ENCODE results near the gene UBE2Q1. TPM values are rescaled to one million over a fixed set of nuclear protein-coding genes. Genes with fewer than 3 reads are reported as not detected.

The UBE2Q1 gene
- total and polyA plus RNA-seq, 4 donors: 8.2 to 22.0 (median 14.2) TPM

DNA sequence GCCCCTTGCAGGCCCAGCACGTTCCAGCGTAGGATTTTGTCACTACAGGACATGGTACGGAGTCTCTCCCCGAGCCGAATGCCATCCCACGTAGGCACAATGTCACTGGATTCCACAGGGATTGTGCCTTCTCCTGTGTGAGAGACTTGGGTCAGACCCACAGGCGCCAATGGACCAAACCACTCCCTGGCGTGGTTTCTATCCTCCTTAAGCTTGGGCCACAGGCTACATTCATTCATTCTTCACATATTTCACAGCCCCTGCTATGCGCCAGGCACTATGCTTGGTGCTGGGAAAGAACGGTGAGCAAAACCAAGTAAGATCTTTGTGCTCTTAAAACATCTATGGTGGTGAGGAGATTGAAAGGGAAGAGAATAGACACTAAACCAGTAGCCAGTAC is 27.8 kb upstream of the UBE2Q1 start:
- H3K27ac ChIP-seq (ENCODE audit: low read depth in 1 of 2, low read length in 2 of 2): no peak overlapping the region
- DNase-seq (ENCODE audit: low spot score): no peak
- H3K36me3 ChIP-seq (ENCODE audit: control insufficient read depth in 4 of 4, insufficient read depth in 3 of 4, low read depth in 1 of 4, low read length in 3 of 4): peaks cover 37 to 98% (median 92%) of the 10 kb centered on the region in 4 donors
- TF ChIP-seq ZBTB33 (IDR thresholded peaks at IDR 0.05): no peak
- no peak for TF ChIP-seq HNF4G (IDR thresholded peaks at IDR 0.05)
- no peak for TF ChIP-seq MAX (IDR thresholded peaks at IDR 0.05)
- TF ChIP-seq ATF3 (IDR thresholded peaks at IDR 0.05): no peak
- no peak for TF ChIP-seq JUND (IDR thresholded peaks at IDR 0.05)
- TF ChIP-seq TAF1 (conservative IDR thresholded peaks at IDR 0.05): no peak
- TF ChIP-seq NR2F2 (IDR thresholded peaks at IDR 0.05): no peak
- TF ChIP-seq CTCF (IDR thresholded peaks at IDR 0.05; ENCODE audit: low read depth, low read length, missing input control): no peak
- no peak for TF ChIP-seq HNF4A (conservative IDR thresholded peaks at IDR 0.05)
- no peak for TF ChIP-seq REST (IDR thresholded peaks at IDR 0.05)
- no peak for TF ChIP-seq RXRA (IDR thresholded peaks at IDR 0.05)
- TF ChIP-seq YY1 (IDR thresholded peaks at IDR 0.05): no peak
- TF ChIP-seq EGR1 (IDR thresholded peaks at IDR 0.05; ENCODE audit: low read depth in 2 of 2): no peak
- TF ChIP-seq SP1 (IDR thresholded peaks at IDR 0.05): no peak
- no peak for TF ChIP-seq FOXA2 (IDR thresholded peaks at IDR 0.05)
- TF ChIP-seq GABPA (IDR thresholded peaks at IDR 0.05 in 1 of 2, conservative IDR thresholded peaks at IDR 0.05 in 1 of 2): no peak
- H3K4me3 ChIP-seq (ENCODE audit: low read depth in 1 of 3, low read length in 3 of 3): no peak overlapping the region
- no peaks in the 10 kb centered on the region for H3K4me1 ChIP-seq (ENCODE audit: control insufficient read depth in 4 of 4, insufficient read depth in 4 of 4, low read length in 3 of 4)
- WGBS: 93% methylated on average over 10 of the region's 10 CpGs
- H3K9ac ChIP-seq (ENCODE audit: low read depth in 1 of 2, low read length in 2 of 2): no peak overlapping the region
- H3K9me3 ChIP-seq (ENCODE audit: control insufficient read depth in 4 of 4, low read length in 3 of 4): no peaks in the 10 kb centered on the region
- H3K27me3 ChIP-seq (ENCODE audit: control insufficient read depth in 4 of 4, insufficient read depth in 4 of 4, low read length in 3 of 4): no peaks in the 10 kb centered on the region
